KMS-11 (cell line): ENCODE measurements around the gene MYH10.

Source experiments
- H2AFZ ChIP-seq: fragments of 200-600 bp; sonication (generic); 2 replicates; pipeline ENCODE4 v1.6.1; 2016; ENCODE audit warnings: antibody characterized with exemption, mixed run types, low read depth
- H3K27ac ChIP-seq: fragments of 200-600 bp; sonication (generic); 2 replicates; pipeline ENCODE4 v1.6.1; 2016; ENCODE audit warnings: mild to moderate bottlenecking, mixed run types
- H3K27me3 ChIP-seq: fragments of 200-600 bp; sonication (generic); 2 replicates; pipeline ENCODE4 v1.6.1; 2017; ENCODE audit warnings: mild to moderate bottlenecking, low read depth, mixed run types, moderate library complexity; ENCODE audit not compliant: insufficient read depth
- H3K36me3 ChIP-seq: fragments of 200-600 bp; sonication (generic); 2 replicates; pipeline ENCODE4 v1.6.1; 2017; ENCODE audit warnings: mild to moderate bottlenecking, mixed run types; ENCODE audit not compliant: insufficient read depth
- H3K4me1 ChIP-seq: fragments of 200-600 bp; sonication (generic); 2 replicates; pipeline ENCODE4 v1.6.1; 2016; ENCODE audit warnings: mild to moderate bottlenecking, low read depth, mixed run types; ENCODE audit not compliant: poor library complexity, severe bottlenecking
- H3K4me2 ChIP-seq: fragments of 200-600 bp; sonication (generic); 2 replicates; pipeline ENCODE4 v1.7.0; 2016; ENCODE audit warnings: mild to moderate bottlenecking, mixed run types
- H3K4me3 ChIP-seq: fragments of 200-600 bp; sonication (generic); IDR thresholded peaks from 2 replicates; pipeline ENCODE4 v1.6.1; 2017; ENCODE audit warnings: low read depth, low read length, mixed read lengths; ENCODE audit not compliant: insufficient read depth
- H3K79me2 ChIP-seq: fragments of 200-600 bp; sonication (generic); 2 replicates; pipeline ENCODE4 v1.6.1; 2016; ENCODE audit warnings: low read depth, mixed run types; ENCODE audit not compliant: insufficient read depth
- H3K9ac ChIP-seq: fragments of 200-600 bp; sonication (generic); 2 replicates; pipeline ENCODE4 v1.6.1; 2016; ENCODE audit warnings: mild to moderate bottlenecking, mixed run types
- H4K20me1 ChIP-seq: fragments of 200-600 bp; sonication (generic); 2 replicates; pipeline ENCODE4 v1.6.1; 2016; ENCODE audit warnings: mild to moderate bottlenecking, mixed run types; ENCODE audit not compliant: insufficient read depth
- TF ChIP-seq, protein P1 (sequence below): fragments of 200-600 bp; sonication (generic); conservative IDR thresholded peaks from 2 replicates; pipeline ENCODE4 v1.6.1; 2017; ENCODE audit warnings: low read depth, mild to moderate bottlenecking, antibody characterized with exemption, low read length, moderate library complexity, mixed read lengths

The MYH10 gene

DNA sequence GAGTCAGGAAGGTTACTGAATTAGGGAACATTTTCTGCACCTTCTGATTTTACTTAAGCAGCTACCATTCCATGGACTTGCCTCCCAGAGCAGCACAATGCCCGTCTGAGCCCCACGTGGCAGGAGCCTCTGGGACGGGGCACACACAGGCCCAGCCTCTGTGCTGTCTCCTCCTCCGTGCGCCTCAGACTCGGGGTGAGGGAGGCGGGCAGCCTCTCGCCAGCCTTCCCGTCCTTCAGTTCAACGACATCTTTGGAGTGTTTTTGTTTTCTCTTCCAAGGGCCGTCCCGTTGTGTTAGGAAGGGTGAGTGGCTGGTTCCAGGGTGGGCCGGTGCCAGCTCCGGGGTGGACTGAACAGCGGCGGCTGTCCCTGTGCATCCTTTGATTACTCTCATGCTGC is 163.0 kb downstream of the MYH10 start:
- Histone ChIP-seq H3K4me3 (no peak overlapping the region), H3K36me3 (no peaks in the 10 kb centered on the region), H2AFZ (no peak overlapping the region), H4K20me1 (no peaks in the 10 kb centered on the region), H3K9ac (no peak overlapping the region), H3K4me2 (no peak overlapping the region), H3K27ac (no peak overlapping the region), H3K4me1 (no peaks in the 10 kb centered on the region), H3K27me3 (no peaks in the 10 kb centered on the region), H3K79me2 (no peaks in the 10 kb centered on the region)
- TF ChIP-seq, protein P1, sequence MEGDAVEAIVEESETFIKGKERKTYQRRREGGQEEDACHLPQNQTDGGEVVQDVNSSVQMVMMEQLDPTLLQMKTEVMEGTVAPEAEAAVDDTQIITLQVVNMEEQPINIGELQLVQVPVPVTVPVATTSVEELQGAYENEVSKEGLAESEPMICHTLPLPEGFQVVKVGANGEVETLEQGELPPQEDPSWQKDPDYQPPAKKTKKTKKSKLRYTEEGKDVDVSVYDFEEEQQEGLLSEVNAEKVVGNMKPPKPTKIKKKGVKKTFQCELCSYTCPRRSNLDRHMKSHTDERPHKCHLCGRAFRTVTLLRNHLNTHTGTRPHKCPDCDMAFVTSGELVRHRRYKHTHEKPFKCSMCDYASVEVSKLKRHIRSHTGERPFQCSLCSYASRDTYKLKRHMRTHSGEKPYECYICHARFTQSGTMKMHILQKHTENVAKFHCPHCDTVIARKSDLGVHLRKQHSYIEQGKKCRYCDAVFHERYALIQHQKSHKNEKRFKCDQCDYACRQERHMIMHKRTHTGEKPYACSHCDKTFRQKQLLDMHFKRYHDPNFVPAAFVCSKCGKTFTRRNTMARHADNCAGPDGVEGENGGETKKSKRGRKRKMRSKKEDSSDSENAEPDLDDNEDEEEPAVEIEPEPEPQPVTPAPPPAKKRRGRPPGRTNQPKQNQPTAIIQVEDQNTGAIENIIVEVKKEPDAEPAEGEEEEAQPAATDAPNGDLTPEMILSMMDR, result no peak

- Histone ChIP-seq H3K27ac (no peak overlapping the region), H3K4me2 (no peak overlapping the region), H3K4me3 (no peak overlapping the region), H3K9ac (no peak overlapping the region), H3K79me2 (no peaks in the 10 kb centered on the region), H4K20me1 (no peaks in the 10 kb centered on the region), H2AFZ (no peak overlapping the region), H3K4me1 (no peaks in the 10 kb centered on the region), H3K36me3 (no peaks in the 10 kb centered on the region), H3K27me3 (no peaks in the 10 kb centered on the region)
- TF ChIP-seq, protein P1, result no peak
Observed at GRCh38 chr17:8466873-8467272, 163.7 kb downstream of the MYH10 start.

- Histone ChIP-seq H4K20me1 (no peaks in the 10 kb centered on the region), H3K27me3 (no peaks in the 10 kb centered on the region), H3K79me2 (no peaks in the 10 kb centered on the region), H3K4me2 (no peak overlapping the region), H3K36me3 (no peaks in the 10 kb centered on the region), H2AFZ (no peak overlapping the region), H3K4me3 (no peak overlapping the region), H3K27ac (no peak overlapping the region), H3K4me1 (no peaks in the 10 kb centered on the region), H3K9ac (no peak overlapping the region)
- TF ChIP-seq, protein P1, result no peak
Observed at GRCh38 chr17:8466456-8466855, 164.1 kb downstream of the MYH10 start.

- no peaks in the 10 kb centered on the region for H3K4me1 ChIP-seq
- H3K27me3 ChIP-seq, result no peaks in the 10 kb centered on the region
- no peak overlapping the region for H3K27ac ChIP-seq
- no peak overlapping the region for H3K4me2 ChIP-seq
- H3K9ac ChIP-seq, result no peak overlapping the region
- H2AFZ ChIP-seq, result no peak overlapping the region
- no peaks in the 10 kb centered on the region for H3K79me2 ChIP-seq
- TF ChIP-seq, protein P1, result no peak
- no peaks in the 10 kb centered on the region for H4K20me1 ChIP-seq
- H3K4me3 ChIP-seq, result no peak overlapping the region
- no peaks in the 10 kb centered on the region for H3K36me3 ChIP-seq
Observed at GRCh38 chr17:8465759-8466158, 164.8 kb downstream of the MYH10 start.
